ENCODE results near the gene B3GLCT. TPM values are rescaled to one million over a fixed set of nuclear protein-coding genes. Genes with fewer than 3 reads are reported as not detected.

Gene B3GLCT
- total RNA-seq, 1 experiment from 2014 or later = 10.9 TPM

DNA sequence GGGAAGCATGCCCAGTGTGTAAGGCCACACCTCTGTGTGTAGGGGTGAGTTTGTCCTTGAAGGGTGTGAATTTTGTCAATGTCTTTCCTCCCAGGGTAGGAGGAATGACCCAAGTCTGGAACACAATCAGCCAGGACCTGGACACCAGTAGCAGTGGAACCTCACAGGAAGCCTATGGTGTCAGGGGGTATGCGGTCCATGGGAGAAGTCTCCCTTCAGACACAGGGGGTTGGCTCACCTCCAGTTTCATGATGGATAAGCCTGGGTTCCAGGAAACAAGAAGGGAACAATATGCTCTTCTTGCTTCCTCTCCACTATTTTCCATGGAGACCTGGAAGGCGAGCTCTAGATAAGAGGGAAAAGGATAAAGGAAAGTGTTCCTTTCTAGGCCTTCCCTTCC is 23.9 kb downstream of the B3GLCT start:
- DNase-seq (ENCODE audit: low spot score) = no peak

GRCh38 chr13:31224174-31224669 is 24.4 kb downstream of the B3GLCT start:
- no peak for DNase-seq (ENCODE audit: low spot score)

DNA sequence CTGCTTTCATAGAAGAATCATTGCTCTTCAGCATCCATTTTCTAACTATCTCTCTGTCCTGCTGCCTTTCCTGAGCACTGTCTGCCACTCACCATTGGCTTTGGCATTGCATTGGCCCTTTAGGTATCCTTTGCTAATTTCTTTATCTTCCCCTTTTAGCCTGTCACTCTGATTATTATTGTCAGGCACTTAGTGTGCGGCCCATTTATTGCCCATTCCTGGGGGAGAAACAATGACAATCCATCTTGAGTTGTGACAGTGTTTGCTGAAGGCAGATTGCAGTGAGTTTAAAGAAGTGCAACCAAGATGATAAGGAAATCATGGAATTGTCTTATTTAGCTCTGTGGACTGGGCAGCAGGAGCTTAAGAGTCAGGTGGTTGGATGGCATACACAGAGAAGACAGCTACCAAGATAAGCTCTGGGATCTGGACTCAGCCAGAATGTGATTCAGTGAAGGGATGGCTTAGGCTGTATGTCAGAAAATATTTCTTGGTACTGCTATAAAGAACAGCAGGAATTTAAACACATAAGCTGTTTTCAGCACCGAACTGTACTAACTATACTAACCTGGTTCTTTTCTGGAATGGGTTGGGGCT is 25.3 kb downstream of the B3GLCT start:
- DNase-seq (ENCODE audit: low spot score) = no peak

DNA sequence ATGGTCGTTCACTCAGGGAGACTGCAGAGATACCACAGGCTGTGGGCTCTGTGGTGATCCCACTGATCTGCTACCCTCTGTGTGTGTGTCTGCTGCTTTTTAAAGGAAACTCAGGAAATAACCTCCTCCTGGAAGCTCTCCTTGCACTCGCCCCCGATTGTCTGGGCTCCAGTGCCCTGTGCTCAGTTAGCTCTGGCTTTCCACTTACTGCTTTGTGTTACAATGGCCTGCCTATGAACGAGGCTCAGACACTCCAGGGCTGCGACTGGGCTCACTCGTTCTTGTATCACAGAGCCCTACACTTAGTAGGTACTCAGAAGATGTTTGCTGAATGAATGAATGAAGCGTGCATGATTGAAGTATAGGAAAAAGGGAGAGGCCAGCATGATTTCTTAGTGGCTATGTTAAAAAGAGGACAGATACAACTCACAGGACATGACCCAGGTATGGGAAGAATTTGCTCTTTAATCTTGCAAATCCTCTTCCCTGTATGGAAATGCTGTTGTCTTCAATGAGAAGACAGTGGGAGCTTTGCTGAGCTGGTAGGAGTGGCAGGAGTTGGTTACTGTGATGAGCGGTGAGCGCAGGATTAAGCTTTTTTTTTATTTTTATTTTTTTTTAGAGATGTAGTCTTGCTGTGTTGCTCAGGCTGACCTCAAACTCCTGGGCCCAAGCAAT is 26.4 kb downstream of the B3GLCT start:
- no peak for DNase-seq (ENCODE audit: low spot score)

- no peak for DNase-seq (ENCODE audit: low spot score)
Observed at GRCh38 chr13:31227063-31227462, 27.3 kb downstream of the B3GLCT start.

DNA sequence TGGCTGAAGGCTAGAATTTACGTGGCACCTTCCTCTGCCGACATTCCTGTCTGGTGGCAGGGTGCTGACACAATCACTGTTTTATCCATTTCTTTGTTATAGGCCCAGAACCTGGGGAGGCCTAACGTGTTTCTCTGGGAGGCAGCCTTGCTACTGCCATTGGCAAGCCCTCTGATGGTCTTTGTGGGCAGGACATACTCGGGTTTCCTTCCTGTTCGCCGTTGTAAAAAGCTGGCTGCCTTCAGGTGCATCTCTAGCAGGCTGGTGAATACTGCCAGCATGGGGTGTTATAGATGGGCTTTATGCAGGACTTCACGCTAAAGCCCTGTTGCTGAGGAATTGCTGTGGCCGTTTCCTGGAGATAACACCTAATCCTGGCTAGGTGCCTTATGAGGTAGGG is 28.1 kb downstream of the B3GLCT start:
- DNase-seq (ENCODE audit: low spot score) = no peak

DNA sequence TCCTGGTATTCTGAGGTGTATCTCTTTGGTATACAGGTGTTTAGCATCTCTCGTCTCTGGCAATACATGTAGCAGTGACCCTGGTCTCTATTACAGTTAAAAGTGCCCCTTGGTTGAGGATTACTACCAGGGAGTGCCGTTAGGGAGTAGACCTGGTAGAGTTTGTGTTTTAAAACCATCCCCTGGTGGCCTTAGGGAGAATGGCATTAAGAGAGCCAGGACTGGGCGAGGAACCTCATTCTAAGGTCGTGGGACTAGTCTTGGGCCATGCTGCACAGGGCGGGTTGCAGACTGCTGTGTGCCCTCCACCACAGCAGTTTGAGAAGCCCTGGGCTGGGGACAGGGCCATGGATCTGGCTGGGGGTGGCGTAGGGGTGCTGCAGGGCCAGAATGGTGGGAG is 35.0 kb downstream of the B3GLCT start:
- no peak for DNase-seq (ENCODE audit: low spot score)

DNA sequence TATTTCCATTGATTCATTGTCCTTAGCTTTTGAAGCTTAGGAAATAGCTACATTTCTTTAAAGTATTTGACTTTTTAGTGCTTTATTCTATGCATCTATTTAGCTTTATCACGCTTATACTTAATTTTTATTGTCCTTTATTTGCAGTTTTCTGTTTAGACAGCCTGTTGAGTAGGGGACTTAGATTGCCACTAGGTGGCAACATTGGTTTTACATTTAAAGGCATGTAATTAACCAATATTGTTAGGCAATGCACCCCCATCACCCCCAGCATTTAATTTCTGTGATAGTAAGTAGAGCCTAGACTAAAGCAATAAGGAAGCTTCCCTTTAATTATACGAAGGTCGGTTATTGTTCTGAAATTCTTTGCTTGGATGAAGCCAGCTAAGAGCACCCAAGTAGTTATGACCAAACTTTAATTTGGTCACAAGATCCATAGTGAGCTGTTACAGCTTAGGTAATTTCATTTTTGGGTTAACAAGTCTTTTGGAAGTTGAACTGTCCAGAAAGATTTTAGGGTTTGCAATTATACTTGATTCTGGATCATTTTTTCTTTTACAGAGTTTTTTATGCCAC is 36.5 kb downstream of the B3GLCT start:
- peak; percentile 17 for DNase-seq (ENCODE audit: low spot score)

DNA sequence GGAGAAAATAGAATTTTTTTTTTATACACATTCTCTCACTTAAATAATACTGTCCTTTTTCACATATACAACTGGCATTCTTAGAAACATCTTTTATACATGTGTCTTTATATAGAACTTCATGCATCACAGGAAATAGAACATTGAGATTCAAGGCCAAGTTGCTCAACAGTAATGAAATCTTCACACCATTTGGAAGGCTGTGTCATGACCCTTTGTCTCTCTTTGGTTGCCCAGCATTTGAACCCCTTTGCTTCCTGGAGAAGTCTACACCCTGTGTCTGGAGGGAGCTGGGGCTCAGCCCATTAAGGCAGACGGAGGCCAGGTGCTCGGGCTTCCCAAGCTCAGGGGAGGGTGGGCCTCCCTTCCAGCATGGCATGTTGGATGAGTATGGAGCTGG is 41.1 kb downstream of the B3GLCT start:
- DNase-seq (ENCODE audit: low spot score) = no peak

DNA sequence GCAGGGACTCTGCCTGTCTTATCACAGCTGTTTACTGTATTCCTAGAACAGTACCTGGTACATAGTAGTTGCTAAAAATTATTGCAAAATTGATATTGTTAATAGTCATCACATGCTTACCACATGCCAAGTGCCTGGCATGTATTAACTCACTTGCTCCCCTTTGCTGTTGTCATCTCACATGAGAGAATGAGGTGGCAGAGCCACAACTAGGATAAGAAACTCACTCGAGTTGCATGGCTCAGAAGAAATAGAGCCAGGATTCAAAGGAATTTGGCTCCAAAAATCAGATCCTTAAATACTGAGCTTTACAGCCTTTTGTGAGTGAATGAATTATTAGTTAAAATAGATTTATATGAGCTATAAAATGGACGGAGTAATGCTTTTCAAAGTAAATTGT is 42.6 kb downstream of the B3GLCT start:
- DNase-seq (ENCODE audit: low spot score) = no peak

- no peak for DNase-seq (ENCODE audit: low spot score)
Observed at GRCh38 chr13:31242916-31243315, 43.1 kb downstream of the B3GLCT start.

GRCh38 chr13:31245598-31246373 is 46.0 kb downstream of the B3GLCT start:
- DNase-seq (ENCODE audit: low spot score) = no peak

GRCh38 chr13:31246918-31247317 is 47.1 kb downstream of the B3GLCT start:
- no peak for DNase-seq (ENCODE audit: low spot score)

DNA sequence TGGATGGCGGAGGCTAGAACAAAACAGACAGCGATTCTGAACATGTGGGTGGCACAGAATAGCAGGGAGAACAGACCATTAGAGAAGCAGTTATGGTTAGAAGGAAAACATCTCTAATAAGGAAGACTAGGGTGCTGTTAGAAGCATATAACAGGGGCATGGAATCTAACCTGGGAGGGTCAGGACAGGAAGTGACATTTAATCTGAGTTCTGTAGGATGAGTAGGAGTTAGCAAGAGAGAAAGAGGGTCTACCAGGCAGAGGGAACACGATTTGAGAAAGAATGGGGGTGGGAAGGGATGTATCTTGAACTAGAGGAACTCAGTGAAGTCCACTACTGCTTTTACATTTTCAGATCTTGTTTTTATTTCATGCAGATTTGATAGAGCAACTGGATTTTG is 48.6 kb downstream of the B3GLCT start:
- DNase-seq (ENCODE audit: low spot score) = no peak

- no peak for DNase-seq (ENCODE audit: low spot score)
Observed at GRCh38 chr13:31248965-31249539, 49.3 kb downstream of the B3GLCT start.

- DNase-seq (ENCODE audit: low spot score) = no peak
Observed at GRCh38 chr13:31250435-31250834, 50.7 kb downstream of the B3GLCT start.

DNA sequence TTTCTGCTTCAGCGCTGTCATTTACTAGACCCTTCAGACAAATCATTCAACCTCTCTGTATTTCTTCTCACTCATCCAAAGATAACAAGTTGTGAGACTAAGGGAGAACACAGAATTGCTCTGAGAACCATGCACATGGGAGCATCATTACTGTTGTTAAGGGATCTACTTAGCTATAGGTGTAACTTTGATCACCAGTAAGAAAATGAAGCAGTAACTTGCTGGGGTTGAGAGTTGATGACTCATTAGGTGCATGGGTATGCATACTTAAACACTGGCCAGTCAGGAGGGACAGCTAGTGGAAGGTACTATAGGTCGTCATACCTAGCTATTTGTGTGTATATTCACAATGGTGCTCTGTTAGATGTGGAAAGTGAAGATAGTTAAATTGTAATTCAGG is 61.5 kb downstream of the B3GLCT start:
- DNase-seq (ENCODE audit: low spot score) = no peak

GRCh38 chr13:31263346-31263745 is 63.6 kb downstream of the B3GLCT start:
- no peak for DNase-seq (ENCODE audit: low spot score)

- no peak for DNase-seq (ENCODE audit: low spot score)
Observed at GRCh38 chr13:31264151-31264550, 64.4 kb downstream of the B3GLCT start.

DNA sequence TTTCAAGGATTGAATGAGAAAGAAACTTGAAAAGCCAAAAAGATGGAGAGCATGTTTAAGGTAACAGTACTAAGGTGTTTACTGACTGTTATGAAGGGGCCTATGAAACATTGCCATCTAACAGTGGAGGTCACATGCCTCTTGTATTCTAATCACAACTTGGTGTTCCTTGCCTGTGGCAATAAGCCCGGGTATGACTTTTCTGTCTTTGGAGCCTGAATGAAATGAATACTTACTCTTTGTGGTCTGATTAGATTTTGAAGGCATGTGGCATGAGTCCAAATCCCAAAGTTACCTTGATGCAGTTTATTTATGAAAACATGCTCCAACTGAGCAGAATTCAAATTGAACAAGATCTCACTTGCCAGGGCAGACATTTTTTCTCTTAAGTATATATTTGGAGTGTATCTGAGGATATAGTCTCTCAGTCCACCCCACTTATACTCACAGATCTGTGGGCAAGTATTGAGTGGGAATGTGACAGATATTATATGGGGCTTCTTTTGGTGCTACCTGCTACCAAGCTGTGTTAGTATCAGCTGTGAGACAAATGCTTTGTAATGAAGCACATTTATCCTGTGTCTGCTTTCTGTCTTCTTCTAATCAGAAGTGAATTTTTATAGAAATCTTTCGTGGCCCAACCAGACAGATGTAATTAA is 67.5 kb downstream of the B3GLCT start:
- peak; percentile 4 for DNase-seq (ENCODE audit: low spot score)

GRCh38 chr13:31274390-31274789 is 74.6 kb downstream of the B3GLCT start:
- no peak for DNase-seq (ENCODE audit: low spot score)

GRCh38 chr13:31276421-31276820 is 76.6 kb downstream of the B3GLCT start:
- DNase-seq (ENCODE audit: low spot score) = no peak

All from H4 (cell line).